ENCODE results near the gene L3MBTL2.

L3MBTL2 gene

DNA sequence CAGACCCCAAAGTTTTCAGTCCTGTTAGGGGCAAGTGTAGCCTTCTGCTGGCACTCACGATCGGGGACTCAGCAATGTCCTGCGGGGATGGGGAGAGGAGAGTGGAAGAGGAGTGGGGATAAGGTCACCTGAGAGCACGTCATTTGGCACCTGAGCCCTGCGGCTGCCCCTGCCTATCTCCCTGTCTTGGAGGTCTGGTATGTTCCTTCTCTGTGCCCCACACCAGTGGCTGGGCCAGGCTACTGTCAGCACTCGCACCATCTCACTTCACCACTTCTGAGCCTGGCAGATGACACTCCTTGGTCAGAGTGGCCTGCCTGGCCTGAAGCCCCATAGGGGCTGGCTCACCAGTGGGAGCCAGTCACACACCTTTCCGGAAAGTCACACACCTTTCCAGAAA lies 55.8 kb downstream of the L3MBTL2 start:
- ATAC-seq, result no peak
- TF ChIP-seq OSR1 (CRISPR knock-in tag; IDR thresholded peaks at IDR 0.05), result no peak
- TF ChIP-seq, protein P1, sequence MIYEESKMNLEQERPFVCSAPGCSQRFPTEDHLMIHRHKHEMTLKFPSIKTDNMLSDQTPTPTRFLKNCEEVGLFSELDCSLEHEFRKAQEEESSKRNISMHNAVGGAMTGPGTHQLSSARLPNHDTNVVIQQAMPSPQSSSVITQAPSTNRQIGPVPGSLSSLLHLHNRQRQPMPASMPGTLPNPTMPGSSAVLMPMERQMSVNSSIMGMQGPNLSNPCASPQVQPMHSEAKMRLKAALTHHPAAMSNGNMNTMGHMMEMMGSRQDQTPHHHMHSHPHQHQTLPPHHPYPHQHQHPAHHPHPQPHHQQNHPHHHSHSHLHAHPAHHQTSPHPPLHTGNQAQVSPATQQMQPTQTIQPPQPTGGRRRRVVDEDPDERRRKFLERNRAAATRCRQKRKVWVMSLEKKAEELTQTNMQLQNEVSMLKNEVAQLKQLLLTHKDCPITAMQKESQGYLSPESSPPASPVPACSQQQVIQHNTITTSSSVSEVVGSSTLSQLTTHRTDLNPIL (CRISPR knock-in tag; IDR thresholded peaks at IDR 0.05; ENCODE audit: low read depth), result no peak
- no peak for TF ChIP-seq ZNF70 (CRISPR knock-in tag; IDR thresholded peaks at IDR 0.05)
- TF ChIP-seq PPARA (CRISPR knock-in tag; IDR thresholded peaks at IDR 0.05; ENCODE audit: borderline replicate concordance), result no peak
- TF ChIP-seq ZFP3 (CRISPR knock-in tag; IDR thresholded peaks at IDR 0.05), result no peak
- TF ChIP-seq BACH2 (CRISPR knock-in tag; IDR thresholded peaks at IDR 0.05; ENCODE audit: borderline replicate concordance), result no peak
- TF ChIP-seq, protein P2, sequence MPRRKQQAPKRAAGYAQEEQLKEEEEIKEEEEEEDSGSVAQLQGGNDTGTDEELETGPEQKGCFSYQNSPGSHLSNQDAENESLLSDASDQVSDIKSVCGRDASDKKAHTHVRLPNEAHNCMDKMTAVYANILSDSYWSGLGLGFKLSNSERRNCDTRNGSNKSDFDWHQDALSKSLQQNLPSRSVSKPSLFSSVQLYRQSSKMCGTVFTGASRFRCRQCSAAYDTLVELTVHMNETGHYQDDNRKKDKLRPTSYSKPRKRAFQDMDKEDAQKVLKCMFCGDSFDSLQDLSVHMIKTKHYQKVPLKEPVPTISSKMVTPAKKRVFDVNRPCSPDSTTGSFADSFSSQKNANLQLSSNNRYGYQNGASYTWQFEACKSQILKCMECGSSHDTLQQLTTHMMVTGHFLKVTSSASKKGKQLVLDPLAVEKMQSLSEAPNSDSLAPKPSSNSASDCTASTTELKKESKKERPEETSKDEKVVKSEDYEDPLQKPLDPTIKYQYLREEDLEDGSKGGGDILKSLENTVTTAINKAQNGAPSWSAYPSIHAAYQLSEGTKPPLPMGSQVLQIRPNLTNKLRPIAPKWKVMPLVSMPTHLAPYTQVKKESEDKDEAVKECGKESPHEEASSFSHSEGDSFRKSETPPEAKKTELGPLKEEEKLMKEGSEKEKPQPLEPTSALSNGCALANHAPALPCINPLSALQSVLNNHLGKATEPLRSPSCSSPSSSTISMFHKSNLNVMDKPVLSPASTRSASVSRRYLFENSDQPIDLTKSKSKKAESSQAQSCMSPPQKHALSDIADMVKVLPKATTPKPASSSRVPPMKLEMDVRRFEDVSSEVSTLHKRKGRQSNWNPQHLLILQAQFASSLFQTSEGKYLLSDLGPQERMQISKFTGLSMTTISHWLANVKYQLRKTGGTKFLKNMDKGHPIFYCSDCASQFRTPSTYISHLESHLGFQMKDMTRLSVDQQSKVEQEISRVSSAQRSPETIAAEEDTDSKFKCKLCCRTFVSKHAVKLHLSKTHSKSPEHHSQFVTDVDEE (CRISPR knock-in tag; IDR thresholded peaks at IDR 0.05), result no peak
- no peak for TF ChIP-seq ISL1 (CRISPR knock-in tag; IDR thresholded peaks at IDR 0.05)
- no peak for TF ChIP-seq SNAI2 (CRISPR knock-in tag; IDR thresholded peaks at IDR 0.05)
- no peak for TF ChIP-seq ARNTL (CRISPR knock-in tag; IDR thresholded peaks at IDR 0.05; ENCODE audit: borderline replicate concordance, low read depth)
- TF ChIP-seq TOX (CRISPR knock-in tag; IDR thresholded peaks at IDR 0.05; ENCODE audit: borderline replicate concordance), result no peak
- TF ChIP-seq, protein P3, sequence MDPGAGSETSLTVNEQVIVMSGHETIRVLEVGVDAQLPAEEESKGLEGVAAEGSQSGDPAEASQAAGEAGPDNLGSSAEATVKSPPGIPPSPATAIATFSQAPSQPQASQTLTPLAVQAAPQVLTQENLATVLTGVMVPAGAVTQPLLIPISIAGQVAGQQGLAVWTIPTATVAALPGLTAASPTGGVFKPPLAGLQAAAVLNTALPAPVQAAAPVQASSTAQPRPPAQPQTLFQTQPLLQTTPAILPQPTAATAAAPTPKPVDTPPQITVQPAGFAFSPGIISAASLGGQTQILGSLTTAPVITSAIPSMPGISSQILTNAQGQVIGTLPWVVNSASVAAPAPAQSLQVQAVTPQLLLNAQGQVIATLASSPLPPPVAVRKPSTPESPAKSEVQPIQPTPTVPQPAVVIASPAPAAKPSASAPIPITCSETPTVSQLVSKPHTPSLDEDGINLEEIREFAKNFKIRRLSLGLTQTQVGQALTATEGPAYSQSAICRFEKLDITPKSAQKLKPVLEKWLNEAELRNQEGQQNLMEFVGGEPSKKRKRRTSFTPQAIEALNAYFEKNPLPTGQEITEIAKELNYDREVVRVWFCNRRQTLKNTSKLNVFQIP (CRISPR knock-in tag; IDR thresholded peaks at IDR 0.05; ENCODE audit: borderline replicate concordance, low read depth), result no peak

DNA sequence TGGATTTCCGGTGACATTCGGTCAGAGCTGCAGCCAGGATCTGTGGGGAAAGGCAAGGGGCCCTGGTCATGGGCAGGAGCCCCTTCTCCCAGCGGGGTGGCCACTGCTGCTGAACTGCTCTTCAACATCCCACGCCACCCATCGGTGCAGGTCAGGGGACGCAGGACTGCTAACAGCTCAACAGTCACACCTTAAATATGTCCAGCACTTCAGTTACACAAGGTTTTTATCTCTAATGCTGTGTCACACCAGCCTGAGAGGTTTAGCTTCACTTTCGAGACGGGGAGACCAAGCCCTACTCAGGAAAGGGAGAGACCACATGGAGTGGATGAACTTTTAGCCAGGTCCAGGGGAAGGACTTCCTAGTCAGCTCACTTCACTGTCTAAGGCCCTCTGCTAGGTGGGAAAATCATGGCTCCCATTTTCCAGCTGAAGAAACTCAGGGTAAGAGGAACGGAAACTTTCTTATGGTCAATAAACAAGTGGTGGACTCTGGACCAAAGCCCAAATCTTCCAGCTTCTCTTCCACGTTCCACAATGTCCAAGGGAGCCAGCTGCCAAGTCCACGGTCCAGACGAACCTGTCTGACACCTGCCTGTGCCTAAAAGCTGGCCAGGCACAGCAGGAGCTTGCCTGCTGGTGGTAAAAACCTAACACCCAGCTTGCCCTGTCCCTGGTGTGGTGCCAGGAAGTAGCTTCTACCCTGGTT lies 56.6 kb downstream of the L3MBTL2 start:
- ATAC-seq, result no peak

DNA sequence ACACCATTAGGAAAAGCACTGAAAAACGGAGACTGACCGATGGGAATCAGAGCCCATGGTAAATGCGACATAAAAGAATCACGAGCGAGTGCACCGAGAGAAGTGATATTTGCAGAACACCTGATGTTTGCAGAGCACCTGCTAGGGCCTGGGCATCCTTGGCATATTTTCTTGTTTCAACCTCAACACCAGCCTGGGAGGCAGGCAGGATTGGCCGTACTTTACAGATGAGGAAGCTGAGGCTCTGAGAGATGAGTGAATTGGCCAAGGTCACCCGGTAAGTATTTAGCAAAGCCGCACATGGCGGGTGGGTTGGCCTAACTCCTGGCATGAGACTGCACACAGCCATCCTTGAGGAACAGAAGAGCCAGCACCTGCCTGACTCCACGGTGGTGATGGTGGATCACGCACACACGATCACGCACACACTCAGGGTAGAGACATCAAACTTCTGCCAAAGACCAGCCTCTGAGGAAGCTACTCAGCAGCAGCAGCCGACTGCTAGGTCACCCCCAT lies 57.2 kb downstream of the L3MBTL2 start:
- TF ChIP-seq ARNTL (CRISPR knock-in tag; IDR thresholded peaks at IDR 0.05; ENCODE audit: borderline replicate concordance, low read depth) (no peak), BACH2 (CRISPR knock-in tag; IDR thresholded peaks at IDR 0.05; ENCODE audit: borderline replicate concordance) (no peak)
- TF ChIP-seq, protein P1 (CRISPR knock-in tag; IDR thresholded peaks at IDR 0.05; ENCODE audit: low read depth), result no peak
- no peak for ATAC-seq

More for the DNA sequence above, 56.6 kb downstream of the L3MBTL2 start:
- TF ChIP-seq ZFP30 (CRISPR knock-in tag; IDR thresholded peaks at IDR 0.05) (no peak), ZNF565 (CRISPR knock-in tag; conservative IDR thresholded peaks at IDR 0.05; ENCODE audit: low read depth) (no peak), ZC3H10 (CRISPR knock-in tag; IDR thresholded peaks at IDR 0.05) (no peak), GLIS3 (CRISPR knock-in tag; IDR thresholded peaks at IDR 0.05) (no peak), TOX (CRISPR knock-in tag; IDR thresholded peaks at IDR 0.05; ENCODE audit: borderline replicate concordance) (no peak)
- TF ChIP-seq, protein P4, sequence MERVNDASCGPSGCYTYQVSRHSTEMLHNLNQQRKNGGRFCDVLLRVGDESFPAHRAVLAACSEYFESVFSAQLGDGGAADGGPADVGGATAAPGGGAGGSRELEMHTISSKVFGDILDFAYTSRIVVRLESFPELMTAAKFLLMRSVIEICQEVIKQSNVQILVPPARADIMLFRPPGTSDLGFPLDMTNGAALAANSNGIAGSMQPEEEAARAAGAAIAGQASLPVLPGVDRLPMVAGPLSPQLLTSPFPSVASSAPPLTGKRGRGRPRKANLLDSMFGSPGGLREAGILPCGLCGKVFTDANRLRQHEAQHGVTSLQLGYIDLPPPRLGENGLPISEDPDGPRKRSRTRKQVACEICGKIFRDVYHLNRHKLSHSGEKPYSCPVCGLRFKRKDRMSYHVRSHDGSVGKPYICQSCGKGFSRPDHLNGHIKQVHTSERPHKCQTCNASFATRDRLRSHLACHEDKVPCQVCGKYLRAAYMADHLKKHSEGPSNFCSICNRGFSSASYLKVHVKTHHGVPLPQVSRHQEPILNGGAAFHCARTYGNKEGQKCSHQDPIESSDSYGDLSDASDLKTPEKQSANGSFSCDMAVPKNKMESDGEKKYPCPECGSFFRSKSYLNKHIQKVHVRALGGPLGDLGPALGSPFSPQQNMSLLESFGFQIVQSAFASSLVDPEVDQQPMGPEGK (CRISPR knock-in tag; IDR thresholded peaks at IDR 0.05; ENCODE audit: borderline replicate concordance), result no peak

DNA sequence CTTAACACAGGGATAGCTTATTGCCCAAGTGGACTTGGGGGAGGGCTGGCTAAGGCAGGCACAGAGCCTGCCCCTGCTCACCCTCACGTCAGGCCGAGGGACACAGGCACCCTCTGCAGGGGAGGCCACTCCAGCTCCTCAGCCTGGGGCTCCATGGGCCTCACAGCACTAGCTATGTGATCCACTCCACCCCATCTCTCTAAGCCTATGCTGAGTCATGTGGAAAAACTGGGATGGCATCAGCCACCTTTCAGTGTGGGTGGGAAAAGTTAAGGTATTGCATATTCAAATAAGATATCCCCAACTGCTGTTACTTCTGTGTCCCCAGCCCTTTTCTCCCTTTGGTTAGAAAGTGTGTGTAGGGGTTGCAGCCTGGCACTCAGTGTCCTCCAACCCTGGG lies 58.6 kb downstream of the L3MBTL2 start:
- ATAC-seq, result no peak

More for the DNA sequence above, 58.6 kb downstream of the L3MBTL2 start:
- TF ChIP-seq, protein P5, sequence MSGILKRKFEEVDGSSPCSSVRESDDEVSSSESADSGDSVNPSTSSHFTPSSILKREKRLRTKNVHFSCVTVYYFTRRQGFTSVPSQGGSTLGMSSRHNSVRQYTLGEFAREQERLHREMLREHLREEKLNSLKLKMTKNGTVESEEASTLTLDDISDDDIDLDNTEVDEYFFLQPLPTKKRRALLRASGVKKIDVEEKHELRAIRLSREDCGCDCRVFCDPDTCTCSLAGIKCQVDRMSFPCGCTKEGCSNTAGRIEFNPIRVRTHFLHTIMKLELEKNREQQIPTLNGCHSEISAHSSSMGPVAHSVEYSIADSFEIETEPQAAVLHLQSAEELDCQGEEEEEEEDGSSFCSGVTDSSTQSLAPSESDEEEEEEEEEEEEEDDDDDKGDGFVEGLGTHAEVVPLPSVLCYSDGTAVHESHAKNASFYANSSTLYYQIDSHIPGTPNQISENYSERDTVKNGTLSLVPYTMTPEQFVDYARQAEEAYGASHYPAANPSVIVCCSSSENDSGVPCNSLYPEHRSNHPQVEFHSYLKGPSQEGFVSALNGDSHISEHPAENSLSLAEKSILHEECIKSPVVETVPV (CRISPR knock-in tag; IDR thresholded peaks at IDR 0.05), result no peak
